MM.1S (cell line): ENCODE data around the gene ADGRV1.

Experiments used
- EZH2phosphoT487 ChIP-seq: fragments of 300-600 bp; sonication (generic); IDR thresholded peaks from 2 replicates; pipeline ENCODE4 v1.6.1; 2018; ENCODE audit warnings: antibody characterized with exemption, low read length
- TF ChIP-seq, protein P1 (sequence below): fragments of 300-600 bp; sonication (generic); IDR thresholded peaks from 2 replicates; pipeline ENCODE4 v1.5.1; 2016; ENCODE audit warnings: antibody characterized with exemption, low read length, mixed read lengths

DNA sequence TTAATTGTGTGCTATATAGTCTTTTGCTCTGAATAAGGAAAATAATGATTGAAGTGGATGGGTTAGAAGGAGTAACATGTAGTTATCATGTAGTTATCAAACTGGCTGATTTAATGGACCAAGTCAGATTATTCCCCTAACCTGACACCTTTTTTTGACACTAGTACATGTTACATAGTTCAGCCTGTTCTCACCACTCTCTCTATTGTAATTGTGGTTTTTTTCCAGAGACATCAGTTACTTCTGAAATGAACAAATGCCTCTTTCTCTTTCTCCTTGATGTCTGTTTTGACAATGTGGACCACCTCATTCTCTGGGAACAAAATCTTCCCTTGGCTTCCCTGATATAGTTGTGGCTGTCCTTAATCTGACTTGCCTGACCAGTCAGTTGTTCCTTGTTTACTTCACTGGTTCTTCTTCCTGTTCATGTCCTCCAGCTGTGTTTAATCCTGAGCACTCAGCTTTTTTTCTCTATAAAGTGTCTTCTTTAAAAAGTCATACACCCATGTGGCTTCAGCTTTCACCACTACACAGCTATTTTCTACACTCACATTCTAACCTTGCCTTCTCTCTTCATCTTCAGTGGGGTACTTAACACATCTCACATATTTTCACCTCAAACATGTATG, 581.1 kb downstream of the ADGRV1 start:
- no peak for TF ChIP-seq EZH2phosphoT487
- TF ChIP-seq, protein P1, sequence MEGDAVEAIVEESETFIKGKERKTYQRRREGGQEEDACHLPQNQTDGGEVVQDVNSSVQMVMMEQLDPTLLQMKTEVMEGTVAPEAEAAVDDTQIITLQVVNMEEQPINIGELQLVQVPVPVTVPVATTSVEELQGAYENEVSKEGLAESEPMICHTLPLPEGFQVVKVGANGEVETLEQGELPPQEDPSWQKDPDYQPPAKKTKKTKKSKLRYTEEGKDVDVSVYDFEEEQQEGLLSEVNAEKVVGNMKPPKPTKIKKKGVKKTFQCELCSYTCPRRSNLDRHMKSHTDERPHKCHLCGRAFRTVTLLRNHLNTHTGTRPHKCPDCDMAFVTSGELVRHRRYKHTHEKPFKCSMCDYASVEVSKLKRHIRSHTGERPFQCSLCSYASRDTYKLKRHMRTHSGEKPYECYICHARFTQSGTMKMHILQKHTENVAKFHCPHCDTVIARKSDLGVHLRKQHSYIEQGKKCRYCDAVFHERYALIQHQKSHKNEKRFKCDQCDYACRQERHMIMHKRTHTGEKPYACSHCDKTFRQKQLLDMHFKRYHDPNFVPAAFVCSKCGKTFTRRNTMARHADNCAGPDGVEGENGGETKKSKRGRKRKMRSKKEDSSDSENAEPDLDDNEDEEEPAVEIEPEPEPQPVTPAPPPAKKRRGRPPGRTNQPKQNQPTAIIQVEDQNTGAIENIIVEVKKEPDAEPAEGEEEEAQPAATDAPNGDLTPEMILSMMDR: no peak
